Esophagus squamous epithelium (tissue), 4 donors: ENCODE data around the gene UBB.
"Not testable (repeated sequence)": the region's sequence is repeated elsewhere in the genome, so short reads cannot be mapped to it uniquely, and the experiment has no call there.

Source experiments
- CTCF ChIP-seq, 6 experiments: fragments of 450-650 bp in 4 of 6; fragments of 200-600 bp in 2 of 6; sonication (generic) in 2 of 6; IDR thresholded peaks; one replicate each; pipeline ENCODE4 v1.5.1; 2016 to 2019; ENCODE audit warnings: antibody characterized with exemption in 6 of 6, mild to moderate bottlenecking in 4 of 6, moderate library complexity in 4 of 6
- POLR2A ChIP-seq, 4 donors: fragments of 450-650 bp; IDR thresholded peaks; one replicate each; pipeline ENCODE4 v1.6.1; 2017; ENCODE audit warnings: antibody characterized with exemption in 4 of 4, mild to moderate bottlenecking in 4 of 4, moderate library complexity in 3 of 4

- not testable (repeated sequence) for TF ChIP-seq POLR2A, CTCF (IDR thresholded peaks at IDR 0.05)
Measured at GRCh38 chr17:16396693-16397092, 15.8 kb downstream of the UBB start.
